Left lung (tissue), 10 donors: Measurements from ENCODE around the gene CLDN22. TPM values are rescaled to one million over a fixed set of nuclear protein-coding genes. Genes with fewer than 3 reads are reported as not detected.

ENCODE experiments used
- ATAC-seq: fragments of 200-7000 bp; cut with Tn5 transposase; one replicate; pipeline ENCODE4 v1.9.1; 2020; ENCODE audit warnings: moderate library complexity
- DNase-seq, 4 donors: peaks; one replicate each; pipeline ENCODE4 v3.0.0-alpha.2; 2013 to 2020
- H3K27ac ChIP-seq, 2 donors: fragments of 200-600 bp; sonication (generic) in 1 of 2; one replicate each; pipeline versions ENCODE4 v1.5.0 to v1.8.0; 2020 to 2021
- H3K27me3 ChIP-seq, 2 donors: fragments of 200-600 bp; sonication (generic) in 1 of 2; one replicate each; pipeline versions ENCODE4 v1.5.0 to v1.8.0; 2020 to 2021
- H3K36me3 ChIP-seq, 2 donors: fragments of 200-600 bp; sonication (generic) in 1 of 2; one replicate each; pipeline versions ENCODE4 v1.5.0 to v1.8.0; 2020 to 2021
- H3K4me1 ChIP-seq, 2 donors: fragments of 200-600 bp; one replicate each; pipeline ENCODE4 v1.8.0; 2021
- H3K4me3 ChIP-seq, 2 donors: fragments of 200-600 bp; sonication (generic) in 1 of 2; one replicate each; pipeline versions ENCODE4 v1.5.0 to v1.8.0; 2020 to 2021; ENCODE audit warnings: mild to moderate bottlenecking in 1 of 2
- H3K9me3 ChIP-seq, 2 donors: fragments of 200-600 bp; sonication (generic) in 1 of 2; one replicate each; pipeline versions ENCODE4 v1.5.0 to v1.8.0; 2020 to 2021
- CTCF ChIP-seq, 2 donors: fragments of 200-600 bp; sonication (generic) in 1 of 2; IDR thresholded peaks; one replicate each; pipeline versions ENCODE4 v1.5.0 to v1.8.0; 2021; ENCODE audit warnings: antibody characterized with exemption in 2 of 2
- intact Hi-C, 2 donors: fragments of 100-400 bp; cut with DNase I; formaldehyde crosslinking; loops; one replicate each; pipeline versions ENCODE4 v1.11.2 to v1.14.2; 2022
- polyA plus RNA-seq, 6 donors: library from polyadenylated mRNA; unstranded; fragments of 120-200 nt; gene quantifications; one replicate each; pipeline ENCODE4 v1.2.1, GENCODE V29; 2013; ENCODE audit not compliant: insufficient read length in 6 of 6
- total RNA-seq, 2 donors: library from RNA; stranded (reverse); fragmentation: NEBNext Ultra II Directional; extraction: Animal tissue kit (Norgen Biotek cat#: 25700); gene quantifications; one replicate each; pipeline ENCODE4 v1.2.1, GENCODE V29; 2021
- donor health status: DM: no; HTN: yes; CAD: no.
- donor health status: DM: no; HTN: no; CAD: no.

The CLDN22 gene
- total and polyA plus RNA-seq, 8 donors = 0.45 to 0.74 (median 0.60) TPM; not detected in 3

GRCh38 chr4:183295711-183296110, 24.4 kb downstream of the CLDN22 start:
- Histone ChIP-seq H3K36me3 (peaks cover 0 to 27% of the 10 kb centered on the region in 2 donors), H3K27me3 (no peaks in the 10 kb centered on the region), H3K9me3 (no peaks in the 10 kb centered on the region), H3K4me3 (no peak overlapping the region), H3K27ac (no peak overlapping the region), H3K4me1 (no peaks in the 10 kb centered on the region)
- ATAC-seq (no peak), DNase-seq (no peak)
- TF ChIP-seq CTCF (IDR thresholded peaks at IDR 0.05) = no peak
- intact Hi-C loops = no loop called here

- Histone ChIP-seq H3K4me1 (no peaks in the 10 kb centered on the region), H3K4me3 (no peak overlapping the region), H3K9me3 (no peaks in the 10 kb centered on the region), H3K27me3 (no peaks in the 10 kb centered on the region), H3K36me3 (peaks cover 0 to 47% of the 10 kb centered on the region in 2 donors), H3K27ac (no peak overlapping the region)
- no peak for ATAC-seq
- intact Hi-C loops = no loop called here
- DNase-seq = no peak
- no peak for TF ChIP-seq CTCF (IDR thresholded peaks at IDR 0.05)
Measured at GRCh38 chr4:183291070-183291469, 29.0 kb downstream of the CLDN22 start.

- no peaks in the 10 kb centered on the region for H3K9me3 ChIP-seq
- H3K27ac ChIP-seq = no peak overlapping the region
- H3K4me3 ChIP-seq = no peak overlapping the region
- ATAC-seq (no peak), DNase-seq (no peak)
- intact Hi-C loops = no loop called here
- H3K27me3 ChIP-seq = no peaks in the 10 kb centered on the region
- TF ChIP-seq CTCF (IDR thresholded peaks at IDR 0.05) = no peak
- peaks cover 0 to 53% of the 10 kb centered on the region in 2 donors for H3K36me3 ChIP-seq
- H3K4me1 ChIP-seq = no peaks in the 10 kb centered on the region
Measured at GRCh38 chr4:183289688-183290087, 30.4 kb downstream of the CLDN22 start.

GRCh38 chr4:183288955-183289354, 31.1 kb downstream of the CLDN22 start:
- TF ChIP-seq CTCF (IDR thresholded peaks at IDR 0.05) = no peak
- ATAC-seq (no peak), DNase-seq (no peak)
- intact Hi-C loops = no loop called here
- Histone ChIP-seq H3K4me1 (no peaks in the 10 kb centered on the region), H3K27me3 (no peaks in the 10 kb centered on the region), H3K27ac (no peak overlapping the region), H3K4me3 (no peak overlapping the region), H3K36me3 (peaks cover 0 to 59% of the 10 kb centered on the region in 2 donors), H3K9me3 (no peaks in the 10 kb centered on the region)

- Histone ChIP-seq H3K9me3 (no peaks in the 10 kb centered on the region), H3K4me1 (no peaks in the 10 kb centered on the region), H3K27ac (no peak overlapping the region), H3K36me3 (peaks cover 0 to 64% of the 10 kb centered on the region in 2 donors), H3K4me3 (no peak overlapping the region), H3K27me3 (no peaks in the 10 kb centered on the region)
- no peak for DNase-seq
- no peak for TF ChIP-seq CTCF (IDR thresholded peaks at IDR 0.05)
- intact Hi-C loops = no loop called here
- ATAC-seq = peak; percentile 48
Measured at GRCh38 chr4:183287677-183288076, 32.4 kb downstream of the CLDN22 start.
